Measurements from ENCODE around the gene AASS. TPM values are rescaled to one million over a fixed set of nuclear protein-coding genes. Genes with fewer than 3 reads are reported as not detected.

AASS gene
- polyA plus RNA-seq, 1 experiment, result 16.1 TPM

DNA sequence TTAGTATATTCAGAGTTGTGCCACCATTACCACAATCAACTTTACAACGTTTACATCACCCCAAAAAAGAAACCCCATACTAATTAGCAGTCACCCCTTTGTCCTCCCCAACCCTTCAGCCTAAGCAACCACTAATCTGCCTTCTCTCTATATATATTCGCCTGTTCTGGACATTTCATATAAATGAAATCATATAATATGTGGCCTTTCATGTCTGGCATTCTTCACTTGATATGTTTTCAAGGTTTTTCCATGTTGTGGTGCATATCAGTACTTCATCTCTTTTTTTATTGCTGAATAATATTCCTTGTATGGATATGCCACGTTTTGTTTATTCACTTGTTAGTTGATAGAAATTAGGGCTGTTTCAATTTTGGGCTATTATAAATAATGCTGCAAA, 70.4 kb downstream of the AASS start:
- Histone ChIP-seq H3K9me3 (ENCODE audit: control insufficient read depth, insufficient read depth, low read length) (no peaks in the 10 kb centered on the region), H3K27ac (ENCODE audit: low read depth, low read length) (no peak overlapping the region), H3K27me3 (ENCODE audit: control insufficient read depth, insufficient read depth, low read length) (no peaks in the 10 kb centered on the region), H3K4me3 (ENCODE audit: low read depth, low read length) (no peak overlapping the region)
- no peak for TF ChIP-seq CTCF (IDR thresholded peaks at IDR 0.05; ENCODE audit: low read depth, low read length)
- ChIA-PET POLR2A (no interaction called here), CTCF (no interaction called here)
- DNase-seq (ENCODE audit: low read depth, low spot score), result no peak

GRCh38 chr7:122072924-122073599, 71.0 kb downstream of the AASS start:
- no peak overlapping the region for H3K4me3 ChIP-seq (ENCODE audit: low read depth, low read length)
- H3K27ac ChIP-seq (ENCODE audit: low read depth, low read length), result no peak overlapping the region
- no peak for TF ChIP-seq CTCF (IDR thresholded peaks at IDR 0.05; ENCODE audit: low read depth, low read length)
- no peaks in the 10 kb centered on the region for H3K27me3 ChIP-seq (ENCODE audit: control insufficient read depth, insufficient read depth, low read length)
- no peak for DNase-seq (ENCODE audit: low read depth, low spot score)
- CTCF ChIA-PET, result interaction anchor here (1.0 kb wide), 1 partner anchor 20 kb away, joined by 3 read pairs; no protein-coding TSS in a partner anchor
- H3K9me3 ChIP-seq (ENCODE audit: control insufficient read depth, insufficient read depth, low read length), result no peaks in the 10 kb centered on the region
- POLR2A ChIA-PET, result no interaction called here

DNA sequence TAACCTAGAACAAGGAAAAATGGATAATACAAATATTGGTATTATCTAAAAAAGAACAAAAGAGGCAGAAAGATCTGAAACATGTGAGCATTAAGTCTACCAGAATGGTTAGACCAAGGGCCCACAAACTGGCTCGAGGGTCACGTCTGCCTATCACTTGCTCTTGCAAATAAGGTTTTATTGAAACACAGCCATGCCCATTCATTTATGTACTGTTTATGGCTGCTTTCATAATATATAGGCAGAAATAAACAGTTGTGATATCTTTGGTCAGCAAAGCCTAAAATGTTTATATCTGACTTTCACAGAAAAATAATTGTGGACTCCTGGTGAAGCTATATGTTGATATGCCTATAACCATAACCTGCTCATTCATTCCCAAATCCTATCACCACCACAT, 71.8 kb downstream of the AASS start:
- CTCF ChIA-PET, result interaction anchor here (1.0 kb wide), 1 partner anchor 20 kb away, joined by 3 read pairs; no protein-coding TSS in a partner anchor
- no peak for TF ChIP-seq CTCF (IDR thresholded peaks at IDR 0.05; ENCODE audit: low read depth, low read length)
- Histone ChIP-seq H3K27ac (ENCODE audit: low read depth, low read length) (no peak overlapping the region), H3K27me3 (ENCODE audit: control insufficient read depth, insufficient read depth, low read length) (no peaks in the 10 kb centered on the region), H3K9me3 (ENCODE audit: control insufficient read depth, insufficient read depth, low read length) (no peaks in the 10 kb centered on the region), H3K4me3 (ENCODE audit: low read depth, low read length) (no peak overlapping the region)
- POLR2A ChIA-PET, result no interaction called here
- no peak for DNase-seq (ENCODE audit: low read depth, low spot score)

DNA sequence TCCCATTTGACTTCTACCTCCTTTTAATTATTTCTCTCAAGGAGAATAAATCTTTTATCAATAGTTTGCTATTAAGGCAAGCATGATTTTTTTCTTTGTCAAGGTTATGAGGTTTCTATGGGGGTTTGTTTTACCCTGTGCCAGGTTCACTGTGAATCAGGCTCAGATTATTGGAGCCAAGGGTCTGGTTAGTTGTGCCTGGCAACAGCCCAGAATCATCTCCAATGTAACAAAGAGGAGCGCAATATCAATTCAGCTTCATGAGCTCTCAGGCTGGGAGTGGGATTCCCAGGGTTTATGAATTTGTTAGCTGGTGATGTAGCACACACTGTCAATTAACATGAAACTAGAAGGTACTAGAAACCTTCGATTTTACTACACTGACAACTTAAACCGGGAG, 73.2 kb downstream of the AASS start:
- Histone ChIP-seq H3K4me3 (ENCODE audit: low read depth, low read length) (no peak overlapping the region), H3K27ac (ENCODE audit: low read depth, low read length) (no peak overlapping the region), H3K9me3 (ENCODE audit: control insufficient read depth, insufficient read depth, low read length) (no peaks in the 10 kb centered on the region), H3K27me3 (ENCODE audit: control insufficient read depth, insufficient read depth, low read length) (no peaks in the 10 kb centered on the region)
- ChIA-PET CTCF (no interaction called here), POLR2A (no interaction called here)
- no peak for DNase-seq (ENCODE audit: low read depth, low spot score)
- no peak for TF ChIP-seq CTCF (IDR thresholded peaks at IDR 0.05; ENCODE audit: low read depth, low read length)

- Histone ChIP-seq H3K4me3 (ENCODE audit: low read depth, low read length) (no peak overlapping the region), H3K9me3 (ENCODE audit: control insufficient read depth, insufficient read depth, low read length) (no peaks in the 10 kb centered on the region), H3K27me3 (ENCODE audit: control insufficient read depth, insufficient read depth, low read length) (no peaks in the 10 kb centered on the region), H3K27ac (ENCODE audit: low read depth, low read length) (no peak overlapping the region)
- CTCF ChIA-PET, result no interaction called here
- no peak for DNase-seq (ENCODE audit: low read depth, low spot score)
- POLR2A ChIA-PET, result no interaction called here
- no peak for TF ChIP-seq CTCF (IDR thresholded peaks at IDR 0.05; ENCODE audit: low read depth, low read length)
These were observed 74.0 kb downstream of the AASS start for GRCh38 chr7:122070062-122070461.

Measured in AG04450 (cell line).